H7 (cell line): ENCODE measurements around the gene IFNA8. TPM values are rescaled to one million over a fixed set of nuclear protein-coding genes. Genes with fewer than 3 reads are reported as not detected.
"Not testable (repeated sequence)": the region's sequence is repeated elsewhere in the genome, so short reads cannot be mapped to it uniquely, and the experiment has no call there.

Source experiments
- DNase-seq: peaks from one replicate; pipeline ENCODE4 v3.0.0; 2012
- H3K27me3 ChIP-seq: 2 replicates; pipeline ENCODE4 v1.6.0; 2011; ENCODE audit warnings: mild to moderate bottlenecking, low read length; ENCODE audit not compliant: control insufficient read depth, insufficient read depth
- H3K36me3 ChIP-seq: replicated peaks from 2 replicates; pipeline ENCODE4 v1.5.1; 2011; ENCODE audit warnings: low read length; ENCODE audit not compliant: control insufficient read depth, insufficient read depth
- H3K4me3 ChIP-seq: 2 replicates; pipeline ENCODE4 v1.5.1; 2011; ENCODE audit warnings: low read depth, mild to moderate bottlenecking, control low read depth, low read length, moderate library complexity; ENCODE audit not compliant: insufficient read depth
- total RNA-seq: library from RNA; depleted of rRNA; stranded (reverse); fragments of >200 nt; shearing (Covaris generic); gene quantifications from 2 replicates; pipeline ENCODE4 v1.2.3, GENCODE V29; 2014

The IFNA8 gene
- total RNA-seq, 1 experiment from 2014 or later, result not detected

DNA sequence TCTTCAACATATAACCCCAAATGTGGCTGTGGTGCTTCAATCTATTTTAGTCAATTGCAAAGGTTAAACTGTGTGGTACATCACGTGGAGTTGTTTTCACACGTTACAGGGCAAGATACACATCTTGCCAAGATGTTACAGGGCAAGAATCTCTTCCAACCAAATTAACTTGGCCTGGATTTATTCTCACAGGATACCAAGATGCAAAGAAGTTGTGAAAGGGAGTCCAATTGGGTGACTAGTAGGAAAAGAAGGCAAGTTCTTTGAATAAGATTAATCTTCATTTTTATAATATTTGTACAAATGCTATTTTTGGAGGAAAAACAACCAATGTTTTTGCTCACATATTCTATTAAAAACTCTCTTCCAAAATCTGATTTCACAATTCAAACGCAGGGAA lies 4.8 kb upstream of the IFNA8 start:
- peaks cover 17% of the 10 kb centered on the region for H3K27me3 ChIP-seq
- H3K4me3 ChIP-seq, result no peak overlapping the region
- no peaks in the 10 kb centered on the region for H3K36me3 ChIP-seq
- DNase-seq, result no peak

DNA sequence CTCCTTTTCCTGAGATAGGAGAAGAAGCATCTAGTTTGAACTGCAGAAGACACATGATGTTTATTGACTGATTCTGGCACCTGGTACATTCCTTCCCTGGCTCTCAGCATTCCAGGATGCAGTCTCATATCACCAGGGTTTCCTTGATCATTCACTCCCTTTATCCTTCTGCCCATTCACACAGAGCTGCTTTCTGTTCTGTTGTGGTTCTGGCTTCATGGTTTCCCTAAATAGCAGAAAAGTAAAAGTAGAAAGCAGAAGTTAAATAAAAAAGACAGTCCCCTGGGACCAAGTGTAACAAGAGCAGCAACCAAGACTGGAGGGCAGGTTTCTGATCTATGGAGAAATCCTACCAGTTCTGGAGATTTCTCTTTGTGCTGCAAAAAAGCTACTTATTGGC lies 3.2 kb downstream of the IFNA8 start:
- no peak overlapping the region for H3K4me3 ChIP-seq
- no peak for DNase-seq
- H3K36me3 ChIP-seq, result no peaks in the 10 kb centered on the region
- H3K27me3 ChIP-seq, result no peaks in the 10 kb centered on the region; the same call in 1 of the 2 replicates

DNA sequence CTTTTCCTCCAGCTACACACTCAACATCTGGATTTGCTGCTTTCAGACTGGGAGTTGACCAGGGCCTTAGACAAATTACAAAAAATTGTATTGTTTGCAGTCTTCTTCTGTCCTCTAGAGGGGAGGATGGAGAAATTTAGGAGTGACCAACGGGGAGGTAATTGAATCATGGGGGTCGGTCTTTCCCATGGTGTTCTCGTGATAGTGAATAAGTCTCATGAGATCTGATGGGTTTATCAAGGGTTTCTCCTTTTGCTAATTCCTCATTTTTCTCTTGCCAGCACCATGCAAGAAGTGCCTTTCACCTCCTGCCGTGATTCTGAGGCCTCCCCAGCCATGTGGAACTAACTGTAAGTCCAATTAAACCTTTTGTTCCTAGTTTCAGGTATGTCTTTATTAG lies 4.2 kb downstream of the IFNA8 start:
- no peaks in the 10 kb centered on the region for H3K36me3 ChIP-seq
- no peak for DNase-seq
- no peaks in the 10 kb centered on the region for H3K27me3 ChIP-seq
- H3K4me3 ChIP-seq, result no peak overlapping the region

DNA sequence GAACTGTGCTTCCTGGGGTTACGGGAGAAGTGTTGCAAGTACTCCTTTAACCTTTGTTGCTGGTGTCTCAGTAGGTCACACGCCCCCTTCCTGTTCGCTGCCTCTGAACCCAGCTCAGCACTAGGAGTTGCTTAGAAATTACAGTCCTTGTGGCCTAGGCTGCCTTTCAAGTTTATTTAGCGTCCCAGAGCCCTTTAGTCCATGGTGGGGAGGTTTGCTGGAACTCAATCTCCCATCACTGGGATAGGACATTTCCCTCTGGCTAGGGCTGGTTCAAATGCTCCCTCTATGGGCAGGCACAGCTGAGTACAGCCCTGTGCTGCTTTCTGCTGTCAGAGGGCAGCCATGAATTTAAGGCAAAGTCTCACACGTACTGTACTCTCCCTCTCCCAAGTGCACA lies 4.7 kb downstream of the IFNA8 start:
- Histone ChIP-seq H3K27me3 (no peaks in the 10 kb centered on the region), H3K4me3 (no peak overlapping the region), H3K36me3 (no peaks in the 10 kb centered on the region)
- DNase-seq, result no peak

DNA sequence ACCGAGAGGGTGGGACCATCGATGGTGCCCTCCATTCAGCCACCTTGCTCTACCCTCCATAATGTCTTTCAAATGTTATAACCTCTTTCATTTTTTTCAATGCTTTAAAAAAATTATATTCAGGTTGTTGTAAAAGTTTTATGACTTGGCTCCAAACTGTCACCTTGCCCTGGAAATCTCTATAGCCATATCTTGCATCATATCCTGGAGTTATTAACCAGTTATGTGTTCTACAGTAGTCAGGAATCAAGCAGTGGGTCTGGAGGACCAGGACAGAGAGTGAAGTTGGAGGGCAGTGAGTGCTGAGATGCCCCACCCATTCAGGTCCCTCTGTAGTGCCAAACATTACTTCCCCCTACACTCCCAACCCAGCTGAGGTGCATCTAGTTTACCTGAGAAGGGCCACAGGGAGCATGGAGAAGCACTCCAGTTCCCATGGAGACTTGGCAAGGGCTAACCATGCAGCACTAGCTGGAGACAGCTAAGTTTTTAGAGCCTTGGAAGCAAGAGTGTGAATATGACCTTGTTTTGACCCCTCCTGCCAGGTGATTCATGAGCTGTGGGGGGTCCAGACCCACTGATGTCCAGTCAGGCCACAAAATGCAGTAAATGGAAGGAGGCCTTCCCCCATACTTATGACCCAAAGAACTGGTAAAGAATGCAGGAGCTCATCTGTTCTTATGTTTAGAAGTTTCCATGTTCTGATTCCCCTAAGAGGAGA lies 5.5 kb downstream of the IFNA8 start:
- Histone ChIP-seq H3K27me3 (no peaks in the 10 kb centered on the region), H3K36me3 (no peaks in the 10 kb centered on the region), H3K4me3 (no peak overlapping the region)
- no peak for DNase-seq

DNA sequence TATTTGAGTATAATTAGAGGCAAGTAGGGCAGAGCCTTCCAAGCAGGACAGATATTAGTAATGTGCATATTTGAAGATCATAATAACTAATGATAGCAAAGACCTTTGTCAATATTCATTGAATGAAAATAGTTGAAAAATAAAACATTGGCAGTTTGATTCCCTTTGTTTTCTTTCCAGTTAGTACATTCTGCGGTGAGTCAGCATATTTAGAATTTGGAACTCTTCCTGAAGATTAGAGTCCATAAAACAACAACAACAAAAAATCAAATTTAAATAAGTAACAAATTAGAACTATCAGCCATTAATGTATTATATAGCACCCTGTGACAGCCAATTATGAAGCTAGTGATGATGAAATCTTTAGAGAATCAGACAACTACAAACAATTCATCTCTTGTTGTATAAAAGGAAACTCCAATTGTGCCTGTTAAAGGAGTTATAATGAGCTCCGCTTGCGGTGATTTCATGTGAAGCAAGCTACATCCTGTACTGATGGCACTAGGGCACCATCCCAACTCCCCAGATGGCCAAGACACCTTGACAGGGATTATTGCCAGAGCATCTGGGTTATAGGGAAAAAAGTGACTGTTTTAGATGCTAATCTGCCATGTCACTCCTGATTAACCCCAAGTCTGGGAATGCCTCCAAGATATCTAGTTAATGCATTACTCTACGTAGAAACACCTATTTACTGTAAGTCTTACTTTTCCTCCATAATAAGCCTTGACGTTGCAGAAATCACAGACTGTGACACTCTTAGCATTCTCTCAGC lies 6.8 kb downstream of the IFNA8 start:
- Histone ChIP-seq H3K27me3 (no peaks in the 10 kb centered on the region), H3K4me3 (no peak overlapping the region), H3K36me3 (no peaks in the 10 kb centered on the region)
- no peak for DNase-seq

DNA sequence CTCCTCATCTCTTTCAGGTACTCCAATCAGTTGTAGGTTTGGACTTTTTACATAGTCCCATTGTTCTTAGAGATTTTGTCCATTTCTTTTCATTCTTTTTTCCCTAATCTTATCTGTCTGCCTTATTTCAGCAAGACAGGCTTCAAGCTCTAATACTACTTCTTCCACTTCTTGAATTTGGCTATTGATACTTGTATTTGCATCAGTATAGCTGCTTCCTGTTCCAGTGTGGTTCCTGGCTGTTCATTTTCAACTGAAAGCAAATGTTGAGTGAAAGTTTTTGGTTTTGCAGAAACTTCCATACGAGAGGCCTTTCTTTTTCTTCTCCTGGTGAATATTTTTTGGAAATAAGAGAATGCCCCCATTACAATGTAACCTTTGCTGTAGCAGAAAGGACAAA lies 19.3 kb downstream of the IFNA8 start:
- no peak for DNase-seq
- Histone ChIP-seq H3K27me3 (no peaks in the 10 kb centered on the region), H3K4me3 (no peak overlapping the region), H3K36me3 (no peaks in the 10 kb centered on the region)

DNA sequence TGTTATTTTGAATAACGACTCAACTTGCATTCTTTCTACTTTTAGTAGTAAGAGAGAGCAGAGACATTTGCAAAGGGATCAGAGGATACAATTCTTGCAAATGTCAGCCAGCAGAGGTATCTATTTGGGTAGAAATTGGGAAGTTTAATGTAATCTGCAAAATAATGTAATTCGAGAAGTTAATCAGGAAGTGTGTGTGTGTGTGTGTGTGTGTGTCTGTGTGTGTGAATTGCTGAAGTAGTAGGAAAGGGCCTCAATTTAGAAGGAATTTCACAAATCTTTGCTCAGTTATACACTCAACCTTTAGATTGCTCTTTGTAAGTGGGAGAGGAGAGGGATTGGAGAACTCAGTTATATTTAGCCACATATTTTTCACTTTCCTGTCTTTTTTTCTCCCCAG lies 20.3 kb downstream of the IFNA8 start:
- no peak for DNase-seq
- no peaks in the 10 kb centered on the region for H3K27me3 ChIP-seq
- H3K36me3 ChIP-seq, result no peaks in the 10 kb centered on the region
- no peak overlapping the region for H3K4me3 ChIP-seq

DNA sequence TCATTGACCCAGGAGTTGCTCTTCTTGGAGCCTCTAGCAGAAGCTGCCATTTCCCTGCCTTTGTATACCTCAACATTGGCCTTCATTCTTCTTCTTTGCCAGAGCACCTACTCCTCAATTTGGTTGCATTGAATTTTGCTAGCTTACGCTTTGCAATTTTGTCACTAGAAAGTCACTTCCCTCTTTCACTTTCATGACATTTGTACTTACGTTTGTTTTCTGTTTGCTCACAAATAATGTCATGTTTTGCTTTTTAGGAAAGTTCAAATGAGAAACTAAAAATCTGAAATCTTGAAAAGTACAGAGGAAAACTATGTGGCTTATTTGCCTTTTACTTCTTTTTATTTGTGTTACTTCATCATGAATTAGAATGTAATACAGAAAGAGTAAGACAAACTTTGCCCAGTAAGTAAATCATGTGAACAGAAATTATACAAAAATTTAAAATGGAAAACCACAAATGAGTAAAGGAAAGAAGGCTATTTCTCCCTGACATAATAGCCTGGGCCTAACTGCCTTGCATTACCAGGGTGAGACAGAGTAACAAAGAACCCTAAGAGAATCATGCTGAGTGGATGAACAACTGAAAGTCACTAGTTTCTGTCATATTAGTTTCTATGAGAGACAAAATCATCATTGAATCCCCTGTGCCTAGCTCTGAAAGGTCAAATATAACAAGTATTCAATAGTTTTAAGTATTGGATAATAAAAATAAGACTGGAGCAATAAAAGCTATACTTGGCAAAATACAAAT lies 23.9 kb downstream of the IFNA8 start:
- H3K27me3 ChIP-seq, result no peaks in the 10 kb centered on the region
- H3K36me3 ChIP-seq, result no peaks in the 10 kb centered on the region
- no peak overlapping the region for H3K4me3 ChIP-seq
- no peak for DNase-seq

DNA sequence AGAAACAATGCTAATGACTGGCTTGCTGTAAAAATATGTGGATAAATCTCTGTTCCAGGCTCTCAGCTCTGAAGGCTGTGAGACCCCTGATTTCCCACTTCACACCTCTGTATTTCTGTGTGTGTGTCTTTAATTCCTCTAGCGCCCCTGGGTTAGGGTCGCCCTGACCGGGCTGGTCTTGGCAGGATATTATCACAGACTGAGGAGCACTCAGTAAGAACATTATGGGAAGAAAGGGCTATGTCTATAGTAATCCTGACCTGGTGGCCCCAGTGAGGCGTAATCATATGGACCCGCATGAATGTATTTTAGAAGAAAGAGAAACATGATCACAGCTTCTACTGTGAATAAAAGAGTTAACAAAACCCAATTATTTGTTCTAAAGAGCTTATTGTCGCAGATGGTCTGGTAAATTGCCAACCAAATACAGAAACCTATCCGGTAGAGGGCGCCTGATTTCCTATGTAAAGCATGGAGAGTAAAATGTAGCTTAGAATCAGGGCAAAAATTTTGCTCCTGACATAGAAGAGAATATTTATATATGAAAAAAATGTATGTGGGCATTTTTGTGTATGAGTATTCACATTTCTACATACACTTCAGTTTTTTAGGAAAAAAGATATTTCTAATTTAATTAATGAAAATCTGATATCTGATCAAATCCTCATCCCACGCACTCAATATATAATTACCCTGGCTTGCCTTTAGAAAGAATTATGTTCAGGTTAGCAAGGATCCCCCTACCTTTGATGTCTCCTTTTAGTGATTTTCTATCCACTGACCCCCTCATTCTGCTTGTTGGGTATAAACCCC lies 25.5 kb downstream of the IFNA8 start:
- no peaks in the 10 kb centered on the region for H3K27me3 ChIP-seq
- no peak for DNase-seq
- no peak overlapping the region for H3K4me3 ChIP-seq
- H3K36me3 ChIP-seq, result no peaks in the 10 kb centered on the region

DNA sequence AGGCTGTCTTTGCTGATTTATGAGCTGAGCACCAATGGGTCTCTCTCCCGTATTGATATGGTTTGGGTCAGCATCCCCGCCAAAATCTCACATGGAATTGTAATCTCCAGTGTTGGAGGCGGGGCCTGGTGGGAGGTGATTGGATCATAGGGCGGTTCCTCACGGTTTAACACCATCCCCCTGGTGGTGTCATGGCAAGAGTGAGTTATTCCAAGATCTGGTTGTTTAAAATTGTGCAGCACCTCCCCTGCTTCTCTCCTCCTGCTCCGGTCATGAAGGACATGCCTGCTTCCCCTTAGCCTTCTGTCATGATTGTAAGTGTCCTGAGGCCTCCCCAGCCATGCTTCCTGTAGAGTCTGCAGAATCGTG lies 26.1 kb downstream of the IFNA8 start:
- not testable (repeated sequence) for DNase-seq

DNA sequence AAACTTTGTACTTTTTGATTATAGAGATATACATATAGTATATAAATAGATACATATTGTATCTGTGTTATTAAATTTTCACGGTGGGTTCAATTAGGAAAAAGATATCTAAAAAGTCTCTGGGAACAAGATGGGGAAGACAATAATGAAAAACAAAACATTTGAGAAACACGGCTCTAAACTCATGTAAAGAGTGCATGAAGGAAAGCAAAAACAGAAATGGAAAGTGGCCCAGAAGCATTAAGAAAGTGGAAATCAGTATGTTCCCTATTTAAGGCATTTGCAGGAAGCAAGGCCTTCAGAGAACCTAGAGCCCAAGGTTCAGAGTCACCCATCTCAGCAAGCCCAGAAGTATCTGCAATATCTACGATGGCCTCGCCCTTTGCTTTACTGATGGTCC lies 31.2 kb downstream of the IFNA8 start, which contains the start of gene IFNA1:
IFNA1 (plus strand) TSS at position 301 of the 400 bp plus-strand sequence; CDS start at position 370, 69 bp downstream.
- Histone ChIP-seq H3K4me3 (no peak within 1 kb of the TSS), H3K27me3 (no peaks in the 10 kb centered on the region), H3K36me3 (no peaks in the 10 kb centered on the region)
- DNase-seq, result no peak

More for the DNA sequence above, 26.1 kb downstream of the IFNA8 start:
- not testable (repeated sequence) for H3K36me3 ChIP-seq, H3K4me3 ChIP-seq, H3K27me3 ChIP-seq

DNA sequence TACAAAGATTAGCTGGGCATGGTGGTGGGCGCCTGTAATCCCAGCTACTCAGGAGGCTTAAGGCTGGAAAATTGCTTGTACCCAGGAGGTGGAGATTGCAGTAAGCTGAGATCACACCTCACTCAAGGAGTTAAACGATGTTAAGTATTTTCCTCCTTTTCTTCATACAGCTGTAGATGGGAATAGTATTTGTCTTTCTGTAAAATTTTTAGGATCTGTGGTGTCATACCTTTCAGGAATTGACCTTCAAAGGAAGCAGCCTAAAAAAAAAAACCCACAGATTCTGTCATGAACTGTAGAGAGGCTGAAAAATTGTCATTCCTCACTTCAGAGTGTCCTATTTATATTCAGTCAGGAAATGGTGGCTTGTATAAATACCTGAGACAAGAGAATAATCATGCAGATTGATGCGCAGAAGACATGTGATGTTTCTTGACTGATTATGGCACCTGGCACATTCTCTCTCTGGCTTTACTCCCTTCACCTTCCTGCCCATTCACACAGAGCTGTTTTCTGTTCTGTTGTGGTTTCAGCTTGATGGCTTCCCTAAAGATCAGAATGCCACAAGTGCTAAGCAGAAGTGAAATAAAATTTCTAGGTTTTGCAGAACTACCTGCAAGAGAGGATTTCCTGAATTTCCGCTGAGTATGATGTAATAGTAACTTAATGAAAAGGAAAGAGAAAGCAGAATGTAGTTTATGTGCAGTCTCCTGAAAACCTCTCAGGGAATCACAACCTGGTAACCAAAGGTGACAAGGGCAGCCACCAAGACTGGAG lies 35.1 kb downstream of the IFNA8 start:
- H3K36me3 ChIP-seq, result no peaks in the 10 kb centered on the region
- no peak overlapping the region for H3K4me3 ChIP-seq
- DNase-seq, result no peak
- no peaks in the 10 kb centered on the region for H3K27me3 ChIP-seq
